Stimulated activated CD4-positive, alpha-beta T cell treated with anti-CD3 and anti-CD28 coated beads, Interleukin-2, amount 100 ng/mL, for 24 hours (primary cell): Measurements from ENCODE around the gene PLEKHA4.

Experiments used
- DNase-seq, 2 donors: peaks; one replicate each; pipeline ENCODE4 v3.0.0-alpha.2; 2020

The PLEKHA4 gene

DNA sequence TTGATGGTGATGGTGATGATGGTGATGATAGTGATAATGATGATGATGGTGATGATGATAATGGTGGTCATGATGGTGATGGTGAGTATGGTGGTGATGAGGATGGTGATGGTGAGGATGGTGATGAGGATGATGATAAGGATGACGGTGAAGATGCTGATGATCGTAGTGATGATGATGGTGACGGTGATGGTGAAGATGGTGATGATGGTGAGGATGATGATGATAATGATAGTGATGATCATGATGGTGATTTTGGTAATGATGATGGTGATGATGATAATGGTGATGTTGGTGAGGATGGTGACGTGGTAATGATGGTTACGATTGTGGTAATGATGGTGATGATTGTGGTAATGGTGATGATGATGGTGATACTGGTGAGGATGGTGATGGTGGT, 46.8 kb downstream of the PLEKHA4 start:
- no peak for DNase-seq

DNA sequence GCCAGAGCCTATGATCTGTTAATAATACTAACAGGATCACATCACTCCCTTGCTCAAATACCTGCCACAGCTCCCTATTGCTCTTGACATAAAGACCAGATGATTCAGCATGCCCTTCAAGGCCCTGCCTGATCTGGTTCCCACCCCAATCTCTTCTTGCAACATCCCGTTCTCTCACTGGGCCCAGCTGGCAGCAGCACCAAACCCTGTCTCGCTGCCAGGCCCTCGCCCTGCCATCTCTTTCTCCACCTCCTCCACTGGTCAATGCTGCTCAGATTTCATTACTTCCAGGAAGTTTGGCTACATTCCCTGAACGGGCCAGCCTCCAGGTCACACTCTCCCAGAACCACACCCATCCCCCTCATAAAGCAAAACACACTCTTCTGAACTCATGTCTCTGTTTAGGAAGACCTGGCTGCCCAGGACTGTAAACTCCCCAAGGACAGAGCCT, 49.0 kb downstream of the PLEKHA4 start:
- DNase-seq, result no peak

DNA sequence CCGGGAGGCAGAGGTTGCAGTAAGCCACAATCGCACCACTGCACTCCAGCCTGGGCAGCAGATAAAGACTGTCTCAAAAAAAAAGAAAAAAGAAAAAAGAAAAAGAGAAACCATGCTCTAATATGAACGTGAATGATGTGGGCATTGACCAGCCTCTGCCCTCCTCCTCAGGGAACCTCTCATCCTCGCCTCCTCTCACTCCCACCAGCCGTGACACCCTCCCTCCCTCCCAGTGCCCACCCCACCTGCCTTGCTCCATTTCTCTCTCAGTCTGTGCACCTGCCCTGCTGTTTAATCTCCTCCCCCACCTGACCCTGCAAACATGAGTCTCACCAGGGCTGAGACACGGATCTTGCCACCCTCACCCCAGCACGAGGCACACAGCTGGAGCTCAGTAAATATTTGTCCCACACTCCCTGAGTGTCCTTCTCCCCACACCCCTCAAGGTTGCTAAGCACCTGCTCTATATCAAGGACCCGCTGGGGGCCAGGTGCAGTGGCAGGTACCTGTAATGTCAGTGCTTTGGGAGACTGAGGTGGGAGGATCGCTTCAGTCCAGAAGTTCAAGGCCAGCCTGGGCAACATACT, 50.1 kb downstream of the PLEKHA4 start:
- DNase-seq, result no peak

DNA sequence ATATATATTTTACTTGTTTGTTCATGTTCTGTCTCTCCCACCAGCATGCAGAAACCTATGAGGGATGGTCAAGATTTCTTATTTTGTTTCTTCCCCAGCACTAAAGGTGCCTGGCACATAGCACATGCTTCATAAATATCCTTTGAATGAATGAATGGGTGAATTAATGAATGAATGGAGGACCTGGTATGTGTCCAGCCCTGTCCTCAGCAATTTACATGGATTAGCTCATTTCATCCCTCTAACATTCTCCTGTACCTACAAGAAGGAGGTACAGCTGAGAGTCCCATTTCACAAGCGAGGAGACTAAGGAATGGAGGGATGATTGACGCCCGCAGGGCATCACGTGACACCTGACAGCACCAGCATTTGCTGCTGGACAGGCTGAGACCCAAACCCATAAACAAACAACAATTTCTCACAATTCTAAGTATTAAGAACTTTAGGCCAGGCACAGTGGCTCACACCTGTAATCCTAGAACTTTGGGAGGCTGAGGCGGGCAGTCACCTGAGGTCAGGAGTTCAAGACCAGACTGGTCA, 50.8 kb downstream of the PLEKHA4 start:
- DNase-seq, result no peak

DNA sequence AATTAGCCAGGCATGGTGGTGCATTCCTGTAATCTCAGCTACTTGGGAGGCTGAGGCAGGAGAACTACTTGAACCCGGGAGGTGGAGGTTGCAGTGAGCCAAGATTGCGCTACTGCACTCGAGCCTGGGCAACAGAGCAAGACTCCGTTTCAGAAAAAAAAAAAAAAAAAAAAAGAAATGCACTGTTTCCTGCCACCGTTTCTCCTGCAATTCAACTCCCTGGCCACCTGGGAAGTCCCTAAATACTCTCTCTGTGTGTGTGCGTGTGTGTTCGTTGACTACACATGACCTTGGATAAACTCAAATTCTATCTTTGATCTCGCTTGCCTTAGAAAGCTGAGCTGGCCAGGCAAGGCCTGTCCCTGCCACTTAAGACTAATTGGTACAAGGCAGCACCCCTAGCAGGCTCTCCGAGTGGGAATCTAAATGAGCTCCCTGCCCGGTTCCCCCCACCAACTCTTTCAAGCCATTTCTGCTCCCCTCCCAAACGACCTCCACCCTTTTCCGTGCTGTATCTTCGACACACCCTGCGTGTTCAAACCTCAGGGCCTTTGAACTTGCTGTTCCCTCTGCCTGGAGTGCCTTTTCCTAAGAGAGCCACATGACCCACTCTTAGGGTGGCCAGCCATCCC, 52.4 kb downstream of the PLEKHA4 start:
- no peak for DNase-seq

DNA sequence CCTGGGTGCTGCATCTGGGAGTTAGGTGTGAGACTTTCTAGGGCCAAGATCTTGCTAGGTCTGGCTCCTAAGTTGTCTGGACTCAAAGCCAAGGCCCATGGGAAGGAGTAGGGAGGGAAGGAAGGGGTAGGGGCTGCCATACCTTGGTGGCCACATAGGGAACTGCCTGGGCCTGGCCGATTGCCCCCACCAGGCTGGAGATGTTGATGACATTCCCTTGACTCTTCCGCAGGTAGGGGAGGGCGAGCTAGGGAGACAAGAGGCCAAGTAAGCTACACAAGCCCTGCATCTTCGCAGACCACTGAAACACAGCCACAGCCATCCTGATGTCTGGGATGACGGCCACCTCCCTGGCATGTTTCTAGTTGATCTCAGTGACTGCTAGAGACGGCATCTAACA, 53.5 kb downstream of the PLEKHA4 start:
- no peak for DNase-seq

DNA sequence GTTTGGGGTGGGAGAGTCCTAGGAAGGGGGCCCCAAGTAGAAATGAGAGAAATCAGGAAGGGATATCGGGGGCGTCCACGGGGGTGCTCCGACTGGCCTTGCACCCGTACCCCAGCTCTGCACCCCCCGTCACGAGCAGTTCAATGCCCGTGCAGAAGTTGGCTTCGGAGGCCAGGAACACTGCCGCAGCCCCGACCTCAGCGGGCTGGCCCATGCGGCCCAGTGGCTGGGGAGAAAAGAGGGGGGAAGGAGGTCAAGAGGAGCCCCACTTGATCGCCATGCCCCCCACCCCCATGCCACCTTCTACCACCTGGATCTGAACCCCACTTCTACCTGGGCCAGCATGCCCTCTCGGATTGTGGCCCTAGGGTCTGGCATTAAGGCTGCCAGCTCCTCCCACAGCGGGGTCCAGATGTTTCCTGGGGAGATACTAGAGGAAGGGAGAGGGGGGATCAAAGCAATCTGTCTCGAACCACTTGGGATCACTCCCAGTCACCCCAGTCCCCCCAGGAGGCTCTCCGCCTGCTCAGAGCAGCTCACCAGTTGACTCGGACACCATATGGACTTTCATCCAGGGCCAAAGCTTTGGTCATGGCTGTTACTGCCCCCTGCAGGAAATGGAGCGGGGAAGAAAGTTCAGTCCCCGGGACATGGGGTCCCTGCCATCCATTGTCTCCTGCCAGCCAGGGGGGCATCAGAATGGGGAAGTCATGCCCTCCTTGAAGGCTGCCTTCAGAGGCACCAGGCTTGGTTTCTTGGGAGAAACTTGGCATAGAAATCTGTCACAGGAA, 55.1 kb downstream of the PLEKHA4 start:
- no peak for DNase-seq

DNA sequence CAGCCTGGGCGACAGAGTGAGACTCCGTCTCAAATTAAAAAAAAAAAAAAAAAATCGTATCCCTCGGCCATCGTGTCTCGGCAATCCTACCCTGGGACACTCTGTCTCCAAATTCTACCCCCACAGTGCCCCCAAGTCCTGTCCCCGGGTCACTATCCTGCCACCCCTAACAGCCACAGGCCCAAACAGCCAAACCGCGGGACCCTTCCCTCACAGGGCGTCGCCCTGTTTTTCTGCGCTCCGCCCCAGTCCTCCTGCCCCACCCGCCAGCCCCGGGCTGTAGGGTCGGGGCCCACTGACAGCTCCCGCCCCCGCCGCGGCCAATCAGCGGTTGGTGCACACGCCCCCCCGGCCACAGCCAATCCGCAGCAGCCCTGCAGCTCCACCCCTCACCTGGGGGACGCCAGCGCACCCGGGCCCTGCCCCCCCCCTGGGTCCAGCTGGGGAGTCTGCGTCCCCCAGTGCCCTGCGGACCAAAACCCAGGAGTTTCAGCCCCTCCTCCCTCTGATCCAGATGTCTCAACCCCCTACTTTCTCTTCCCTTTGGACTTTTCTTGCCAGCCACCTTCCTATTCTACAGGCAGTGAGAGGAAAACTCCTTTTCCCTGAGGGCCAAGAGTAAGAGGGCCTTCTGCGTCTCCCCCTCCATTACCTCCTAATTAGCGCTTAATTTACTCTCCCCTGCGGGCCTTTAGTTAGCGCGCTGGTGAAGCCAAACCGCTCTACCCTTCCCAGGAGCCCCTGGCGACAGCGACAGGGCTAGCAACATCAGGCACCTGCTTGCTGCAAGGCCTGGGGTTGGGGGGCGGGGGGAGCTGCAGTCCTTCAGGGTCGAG, 56.1 kb downstream of the PLEKHA4 start:
- DNase-seq, result peak; percentile 60 to 76

DNA sequence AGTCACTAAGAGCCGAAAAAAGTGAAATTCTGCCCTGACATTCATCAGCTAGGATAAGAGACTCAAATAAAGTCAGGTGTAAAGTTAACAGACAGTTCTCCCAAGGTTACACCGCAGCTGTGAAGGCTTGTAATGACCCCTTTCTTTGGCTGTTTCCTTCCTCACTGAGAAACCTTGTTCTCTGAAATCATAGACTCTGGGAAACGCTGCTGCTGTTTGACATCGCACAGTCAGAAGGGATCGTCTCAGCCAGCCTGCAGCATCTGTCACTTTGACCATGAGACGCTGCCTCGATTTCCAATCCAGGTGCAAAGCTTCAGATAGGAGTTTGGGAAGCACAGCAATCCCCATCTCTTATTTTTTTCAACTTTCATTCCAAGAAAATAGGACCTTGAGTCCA, 58.3 kb downstream of the PLEKHA4 start:
- DNase-seq, result no peak

DNA sequence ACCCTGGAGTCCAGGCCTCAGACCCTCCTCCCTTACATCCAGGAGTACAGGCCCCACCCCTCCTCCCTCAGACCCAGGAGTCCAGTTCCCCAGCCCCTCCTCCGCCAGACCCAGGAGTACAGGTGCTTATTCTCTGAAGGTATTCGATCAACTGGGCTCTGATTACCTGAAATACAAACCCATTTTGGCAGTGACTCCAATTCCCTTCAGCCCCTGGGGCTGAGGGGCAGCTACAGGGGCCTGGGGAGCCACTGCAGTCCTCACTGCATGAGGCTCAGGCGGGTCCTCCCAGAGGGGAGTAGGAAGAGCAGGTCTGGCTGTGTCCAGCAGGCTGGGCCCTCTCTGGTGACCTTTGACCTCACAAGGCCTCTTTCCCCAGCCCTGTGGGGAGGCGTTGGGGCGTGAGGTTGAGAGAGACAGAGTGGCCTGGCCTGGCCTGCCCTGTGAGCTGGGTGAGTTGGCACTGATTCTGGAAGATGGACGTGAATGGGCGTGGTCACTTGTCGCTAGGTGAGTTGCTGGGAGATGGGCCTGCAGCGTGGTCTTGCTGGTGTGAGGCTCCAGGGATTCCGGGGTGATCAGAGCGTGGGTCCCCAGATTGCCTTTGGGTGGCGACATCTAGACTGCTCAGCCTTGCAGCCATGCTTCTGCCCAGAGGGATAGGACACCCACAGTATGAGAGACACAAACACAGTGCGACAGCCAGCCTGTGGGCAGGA, 60.7 kb downstream of the PLEKHA4 start:
- DNase-seq, result no peak

DNA sequence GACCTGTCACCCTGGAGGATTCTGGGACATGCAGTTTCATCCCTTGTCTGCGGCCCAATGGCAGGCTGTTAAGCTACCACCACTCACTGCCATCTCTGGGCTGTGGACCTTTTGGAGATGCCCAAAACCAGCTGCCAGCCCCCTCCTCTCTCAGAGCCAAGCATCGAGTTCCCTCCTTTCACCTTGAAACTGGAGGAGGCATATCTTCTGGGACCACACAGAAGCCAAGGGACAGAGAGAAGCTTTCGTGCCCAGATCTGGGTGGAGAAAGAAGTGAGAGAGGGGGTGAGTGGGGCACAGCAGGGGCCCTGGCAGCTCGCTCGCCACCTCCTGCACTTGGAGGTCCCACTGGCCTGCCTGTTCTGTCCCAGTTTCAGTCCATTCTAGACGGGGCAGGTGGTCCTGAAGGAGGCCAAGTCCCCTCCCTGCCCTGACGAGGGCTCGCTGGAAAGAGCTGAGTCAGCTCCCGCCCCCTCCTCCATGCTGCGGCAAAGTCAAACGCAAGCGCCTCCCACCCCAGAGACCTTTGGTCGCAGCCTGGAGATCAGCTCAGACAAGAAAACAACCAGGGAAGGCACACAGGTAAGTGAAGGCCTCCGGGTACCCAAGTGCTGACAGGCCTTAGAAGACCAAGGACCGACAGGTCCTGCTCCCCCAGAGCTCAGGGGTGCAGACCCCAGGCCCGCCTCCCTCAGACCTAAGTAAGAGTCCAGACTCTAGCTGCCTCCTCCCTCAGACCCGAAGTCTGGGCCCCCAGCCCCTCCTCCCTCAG, 61.4 kb downstream of the PLEKHA4 start:
- no peak for DNase-seq

DNA sequence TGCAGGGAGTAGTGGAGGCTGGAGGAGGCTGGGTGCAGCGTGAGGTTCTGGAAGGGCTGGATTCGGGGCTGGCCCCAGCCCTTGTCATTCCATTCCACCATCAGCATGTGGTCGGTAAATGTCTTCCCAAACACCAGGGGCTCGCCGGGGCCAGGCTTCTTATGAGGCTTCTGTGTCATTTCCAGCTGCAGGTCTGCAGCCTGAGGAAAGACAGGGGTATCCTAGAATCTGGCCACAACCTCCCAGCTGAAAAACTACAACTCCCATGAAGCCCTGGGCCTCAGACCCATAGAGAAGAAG, 61.9 kb downstream of the PLEKHA4 start:
- DNase-seq, result peak; percentile 36 to 37

DNA sequence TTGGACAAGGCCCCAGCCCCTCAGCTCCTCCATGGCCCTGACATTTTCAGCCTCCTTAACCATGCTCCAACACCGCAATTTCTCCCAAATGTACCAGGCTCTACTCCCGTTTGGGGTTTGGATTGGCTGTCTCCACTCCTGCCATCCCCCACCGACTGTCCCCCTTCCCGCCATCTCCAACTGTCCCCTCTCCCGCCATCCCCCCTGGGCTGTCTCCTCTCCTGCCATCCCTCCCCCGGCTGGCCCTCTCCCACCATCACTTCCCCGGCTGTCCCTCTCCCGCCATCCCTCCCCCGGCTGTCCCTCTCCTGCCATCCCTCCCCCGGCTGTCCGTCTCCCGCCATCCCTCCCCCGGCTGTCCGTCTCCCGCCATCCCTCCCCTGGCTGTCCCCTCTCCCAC, 63.0 kb downstream of the PLEKHA4 start:
- DNase-seq, result no peak

DNA sequence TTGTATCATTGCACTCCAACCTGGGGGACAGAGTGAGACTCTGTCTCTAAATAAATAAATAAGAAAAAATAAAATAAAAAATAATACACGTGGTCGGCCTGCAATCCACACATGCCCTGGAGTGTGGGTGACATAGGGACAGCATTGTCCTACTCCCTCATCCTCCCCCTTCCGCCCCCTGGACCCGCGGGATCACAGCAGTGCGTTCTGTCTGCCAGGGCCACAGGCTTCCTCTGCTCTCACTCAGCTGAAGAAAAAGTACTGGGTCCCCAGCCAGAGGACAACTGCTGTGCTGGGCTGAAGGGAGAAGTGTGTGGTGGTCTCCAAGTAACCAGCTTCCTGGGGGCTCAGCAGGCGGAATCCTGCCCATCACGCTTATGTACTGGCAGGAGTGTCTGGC, 63.9 kb downstream of the PLEKHA4 start:
- no peak for DNase-seq

DNA sequence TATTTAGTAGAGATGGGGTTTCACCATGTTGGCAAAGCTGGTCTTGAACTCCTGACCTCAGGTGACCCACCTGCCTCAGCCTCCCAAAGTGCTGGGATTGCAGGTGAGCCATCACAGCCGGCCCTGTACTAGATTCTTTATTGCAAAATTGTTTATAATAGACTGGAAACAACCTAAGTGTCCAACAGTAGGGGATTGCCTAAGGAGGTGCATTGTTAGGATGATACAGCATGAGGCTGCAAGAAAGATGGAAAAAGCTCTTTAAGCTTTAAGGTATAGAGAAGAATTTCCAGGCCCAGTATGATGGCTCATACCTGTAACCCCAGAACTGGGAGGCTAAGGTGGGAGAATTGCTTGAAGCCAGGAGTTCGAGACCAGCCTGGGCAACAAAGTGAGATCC, 65.8 kb downstream of the PLEKHA4 start:
- no peak for DNase-seq

DNA sequence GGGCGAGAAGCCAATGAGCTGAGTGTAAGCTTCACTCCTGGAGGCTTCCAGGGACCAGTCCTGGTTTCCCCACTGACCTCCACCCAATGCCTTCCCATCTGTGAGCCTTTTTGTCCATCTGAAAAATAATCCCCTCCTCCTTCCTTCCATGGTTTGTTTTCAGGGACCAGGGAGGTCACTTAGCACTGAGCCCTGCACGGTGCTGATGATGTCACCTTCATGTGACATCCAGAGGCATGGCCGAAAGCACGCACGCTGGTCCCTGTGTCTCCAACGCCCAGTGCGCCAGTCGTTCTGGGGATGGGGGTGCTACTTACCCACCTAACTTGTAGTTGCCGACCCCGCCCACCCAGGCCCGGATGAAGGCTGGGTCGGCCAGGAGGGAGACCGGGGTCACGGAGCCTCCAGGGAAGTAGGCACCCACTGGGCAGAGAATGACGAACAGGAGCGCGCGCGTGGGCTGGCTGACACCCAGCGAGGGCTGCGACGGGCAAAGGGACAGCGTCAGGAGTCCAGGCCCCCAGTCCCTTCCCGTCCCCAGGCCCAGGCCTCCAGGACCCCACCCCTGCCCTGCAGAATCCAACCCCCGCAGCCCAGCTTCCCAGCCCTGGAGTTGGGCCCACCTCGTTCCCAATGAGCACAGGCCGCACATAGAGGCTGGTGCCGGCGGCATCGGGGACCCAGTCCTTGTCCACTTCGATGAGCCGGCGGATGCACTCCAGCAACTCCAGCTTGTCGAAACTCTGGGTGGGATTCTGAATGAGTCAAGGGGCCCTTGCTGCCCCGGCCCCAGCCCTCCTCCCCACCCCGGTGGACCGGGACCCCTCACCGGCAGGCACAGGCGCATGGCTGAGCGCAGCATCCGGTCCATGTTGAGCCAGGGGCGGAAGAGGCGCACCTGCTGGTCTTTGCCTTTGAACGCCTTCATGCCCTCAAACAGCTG, 68.8 kb downstream of the PLEKHA4 start:
- DNase-seq, result no peak

DNA sequence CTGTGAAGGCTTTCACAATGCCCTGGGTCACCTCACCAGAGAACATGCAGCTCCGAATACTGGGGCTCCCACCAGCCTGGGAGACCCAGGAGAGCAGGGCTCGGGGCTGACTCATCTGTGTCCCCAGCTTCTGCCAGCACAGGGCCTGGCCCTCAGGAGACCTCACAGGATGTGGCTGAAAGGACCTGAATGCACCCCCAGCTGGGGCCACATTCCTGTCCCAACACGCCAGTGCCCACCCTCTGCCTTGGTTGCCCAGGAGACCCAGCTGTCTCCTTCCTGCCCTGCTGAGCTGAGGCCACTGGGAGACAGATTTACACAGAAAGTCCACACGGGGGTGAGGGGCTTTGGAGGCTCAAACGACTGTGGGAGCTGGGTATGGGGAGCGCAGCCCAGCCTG, 69.5 kb downstream of the PLEKHA4 start:
- DNase-seq, result no peak

DNA sequence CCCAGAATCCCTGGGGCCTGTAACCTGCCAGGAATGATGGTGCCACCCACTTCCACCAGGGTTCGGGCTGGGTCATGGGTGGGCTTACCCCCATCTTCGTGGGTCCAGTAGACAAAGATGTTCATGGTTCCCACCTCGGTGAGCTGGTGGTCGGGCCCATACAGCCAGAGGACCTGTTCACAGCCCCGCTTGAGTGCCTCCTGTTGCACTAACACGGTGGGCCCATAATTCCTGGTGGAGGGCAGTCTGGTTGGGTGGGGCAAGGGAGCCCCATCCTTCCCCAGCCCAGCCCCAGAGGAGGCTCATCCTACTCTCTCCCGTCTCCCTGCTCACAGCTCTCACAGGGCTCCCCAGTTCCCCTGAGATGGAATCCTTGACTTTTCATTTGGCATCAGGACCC, 71.3 kb downstream of the PLEKHA4 start:
- DNase-seq, result no peak

DNA sequence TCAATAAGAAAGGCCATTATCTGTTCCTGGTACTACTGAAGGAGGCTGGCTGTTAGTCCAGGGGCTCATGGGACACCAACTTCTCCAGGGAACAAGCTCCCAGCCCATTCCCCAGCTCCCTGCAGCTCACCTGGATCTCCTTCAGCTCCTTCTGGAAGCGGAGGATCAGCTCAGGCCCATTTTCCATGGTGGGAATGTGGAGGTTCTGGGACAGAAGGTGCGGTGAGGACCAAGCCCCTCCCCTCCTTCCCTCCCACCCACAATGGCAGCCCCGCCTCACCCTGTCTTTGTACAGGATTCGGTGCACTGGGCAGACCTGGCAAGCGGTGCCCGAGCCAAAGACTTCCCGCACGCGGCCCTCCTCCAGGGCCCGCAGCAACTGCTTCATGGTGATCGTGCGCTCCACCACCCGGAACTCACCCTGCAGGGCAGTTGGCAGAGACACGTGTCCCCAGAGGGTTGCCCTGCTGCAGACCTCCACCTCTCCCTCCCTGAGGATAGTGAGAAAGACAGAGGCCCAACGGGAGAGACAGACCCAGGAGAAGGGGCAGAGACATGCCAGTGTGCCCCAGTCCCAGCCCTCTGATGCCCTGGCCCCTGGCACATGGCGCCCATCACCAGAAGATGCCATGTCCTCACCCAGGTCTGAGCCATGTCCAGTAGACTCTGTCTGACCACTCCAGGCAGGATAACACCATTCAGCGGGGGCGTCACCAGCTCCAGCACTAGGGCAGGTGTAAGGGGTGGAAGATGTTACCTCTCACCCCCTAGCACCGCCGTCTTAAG, 71.9 kb downstream of the PLEKHA4 start:
- no peak for DNase-seq

DNA sequence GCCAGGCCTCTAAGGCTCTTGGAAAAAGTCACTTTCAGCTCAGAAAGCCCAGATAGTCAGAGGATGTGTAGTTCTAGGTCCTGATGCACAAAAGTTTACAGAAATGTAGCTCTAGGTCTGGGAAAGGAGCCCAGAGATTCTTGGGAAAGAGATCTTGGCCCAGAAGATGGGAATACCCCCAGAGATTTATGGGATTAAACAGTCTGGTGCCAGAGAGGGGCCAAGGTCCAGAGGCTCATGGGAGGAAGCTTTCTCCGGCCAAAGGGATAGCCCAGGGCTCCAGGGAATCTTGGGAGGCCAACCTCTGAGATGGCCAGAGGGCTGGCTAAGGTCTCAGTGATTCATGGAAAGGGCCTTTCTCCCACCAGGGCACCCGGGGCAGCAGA, 72.7 kb downstream of the PLEKHA4 start:
- no peak for DNase-seq
